Activated naive CD8-positive, alpha-beta T cell treated with anti-CD3 and anti-CD28 coated beads, Interleukin-2, amount 50 U/mL, for 24 hours (primary cell): ENCODE results near the gene DDX55.

Source experiments
- ATAC-seq: fragments of 150-1000 bp; cut with Tn5 transposase; one replicate; pipeline ENCODE4 v1.10.0; 2021
- DNase-seq: peaks from one replicate; pipeline ENCODE4 v3.0.0; 2021
- H3K27ac Mint-ChIP-seq: one replicate; pipeline ENCODE4 v1.8.0; 2021; ENCODE audit warnings: mild to moderate bottlenecking, mixed read lengths
- H3K27me3 Mint-ChIP-seq: one replicate; pipeline ENCODE4 v1.8.0; 2021; ENCODE audit warnings: mixed read lengths
- H3K36me3 Mint-ChIP-seq: one replicate; pipeline ENCODE4 v1.8.0; 2021; ENCODE audit warnings: low read depth, mixed read lengths
- H3K4me1 Mint-ChIP-seq: one replicate; pipeline ENCODE4 v1.8.0; 2021; ENCODE audit warnings: mixed read lengths
- H3K4me3 Mint-ChIP-seq: one replicate; pipeline ENCODE4 v1.8.0; 2021; ENCODE audit warnings: mild to moderate bottlenecking, moderate library complexity, mixed read lengths
- H3K9me3 Mint-ChIP-seq: one replicate; pipeline ENCODE4 v1.8.0; 2021; ENCODE audit warnings: mixed read lengths

The DDX55 gene

GRCh38 chr12:123633379-123634141, 31.7 kb downstream of the DDX55 start, which contains the start of the genes EIF2B1 and GTF2H3:
Gene EIF2B1, minus strand, starts transcription at chr12:123633686. Its CDS starts 129 bp downstream, at chr12:123633557.
Gene GTF2H3, plus strand, starts transcription at chr12:123633829. Its CDS starts 31 bp downstream, at chr12:123633860.
- peaks cover 29% of the 10 kb centered on the region for H3K4me1 Mint-ChIP-seq
- peak; percentile 97 for DNase-seq
- H3K27me3 Mint-ChIP-seq: no peaks in the 10 kb centered on the region
- H3K36me3 Mint-ChIP-seq: peaks cover 49% of the 10 kb centered on the region
- H3K9me3 Mint-ChIP-seq: no peaks in the 10 kb centered on the region
- H3K27ac Mint-ChIP-seq: peak within 1 kb of the TSS; percentile 98
- peak within 1 kb of the TSS; percentile 99 for H3K4me3 Mint-ChIP-seq
- ATAC-seq: peak; percentile 98

DNA sequence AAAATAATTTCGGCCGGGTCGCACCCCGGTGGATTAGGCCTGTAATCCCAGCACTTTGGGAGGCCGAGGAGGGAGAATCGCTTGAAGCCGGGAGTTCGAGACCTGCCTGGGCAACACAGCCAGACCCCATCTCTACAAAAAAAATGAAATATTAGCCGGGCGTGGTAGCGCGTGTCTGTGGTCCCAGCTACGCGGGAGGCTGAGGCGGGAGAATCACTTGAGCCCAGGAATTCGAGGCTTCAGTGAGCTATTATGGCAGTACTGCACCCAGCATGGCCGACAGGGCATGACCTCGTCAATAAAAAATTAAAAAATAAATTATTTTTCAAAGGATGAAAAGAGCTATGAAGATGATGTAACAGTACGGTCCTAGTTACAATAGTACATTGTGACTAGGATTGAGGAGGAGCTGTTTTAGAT, 32.3 kb downstream of the DDX55 start:
- Mint-ChIP-seq H3K27me3 (no peaks in the 10 kb centered on the region), H3K4me3 (peak overlapping the region; percentile 99), H3K4me1 (peaks cover 29% of the 10 kb centered on the region), H3K36me3 (peaks cover 43% of the 10 kb centered on the region), H3K9me3 (no peaks in the 10 kb centered on the region), H3K27ac (peak overlapping the region; percentile 98)
- ATAC-seq (no peak), DNase-seq (peak; percentile 17)

DNA sequence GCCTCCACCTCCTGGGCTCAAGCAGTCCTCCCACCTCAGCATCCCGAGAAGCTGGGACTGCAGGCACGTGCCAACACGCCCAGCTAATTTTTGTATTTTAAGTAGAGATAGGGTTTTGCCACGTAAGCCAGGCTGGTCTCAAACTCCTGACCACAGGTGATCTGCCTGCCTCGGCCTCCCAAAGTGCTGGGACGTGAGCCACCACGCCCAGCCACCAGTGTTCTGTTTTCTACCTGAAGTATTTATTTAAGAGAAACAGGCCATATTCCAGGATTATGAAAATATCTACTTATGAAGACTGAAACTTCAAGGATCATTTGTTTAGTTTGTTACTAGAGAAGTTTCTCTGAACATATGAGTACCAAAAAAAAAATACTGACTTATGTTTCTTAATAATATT, 42.0 kb downstream of the DDX55 start:
- H3K4me1 Mint-ChIP-seq: no peaks in the 10 kb centered on the region
- H3K9me3 Mint-ChIP-seq: no peaks in the 10 kb centered on the region
- ATAC-seq: no peak
- H3K27ac Mint-ChIP-seq: no peak overlapping the region
- H3K36me3 Mint-ChIP-seq: peaks cover 41% of the 10 kb centered on the region
- H3K27me3 Mint-ChIP-seq: no peaks in the 10 kb centered on the region
- no peak for DNase-seq
- H3K4me3 Mint-ChIP-seq: no peak overlapping the region

- Mint-ChIP-seq H3K36me3 (peaks cover 38% of the 10 kb centered on the region), H3K4me3 (no peak overlapping the region), H3K4me1 (no peaks in the 10 kb centered on the region), H3K27me3 (no peaks in the 10 kb centered on the region), H3K27ac (no peak overlapping the region), H3K9me3 (no peaks in the 10 kb centered on the region)
- DNase-seq (no peak), ATAC-seq (no peak)
Measured at GRCh38 chr12:123645380-123645779, 43.5 kb downstream of the DDX55 start.

- Mint-ChIP-seq H3K4me3 (no peak overlapping the region), H3K36me3 (peaks cover 41% of the 10 kb centered on the region), H3K27ac (no peak overlapping the region), H3K4me1 (no peaks in the 10 kb centered on the region), H3K27me3 (no peaks in the 10 kb centered on the region), H3K9me3 (no peaks in the 10 kb centered on the region)
- DNase-seq (no peak), ATAC-seq (no peak)
Measured at GRCh38 chr12:123645878-123646277, 44.0 kb downstream of the DDX55 start.

GRCh38 chr12:123648401-123648800, 46.5 kb downstream of the DDX55 start:
- DNase-seq: no peak
- peaks cover 46% of the 10 kb centered on the region for H3K36me3 Mint-ChIP-seq

DNA sequence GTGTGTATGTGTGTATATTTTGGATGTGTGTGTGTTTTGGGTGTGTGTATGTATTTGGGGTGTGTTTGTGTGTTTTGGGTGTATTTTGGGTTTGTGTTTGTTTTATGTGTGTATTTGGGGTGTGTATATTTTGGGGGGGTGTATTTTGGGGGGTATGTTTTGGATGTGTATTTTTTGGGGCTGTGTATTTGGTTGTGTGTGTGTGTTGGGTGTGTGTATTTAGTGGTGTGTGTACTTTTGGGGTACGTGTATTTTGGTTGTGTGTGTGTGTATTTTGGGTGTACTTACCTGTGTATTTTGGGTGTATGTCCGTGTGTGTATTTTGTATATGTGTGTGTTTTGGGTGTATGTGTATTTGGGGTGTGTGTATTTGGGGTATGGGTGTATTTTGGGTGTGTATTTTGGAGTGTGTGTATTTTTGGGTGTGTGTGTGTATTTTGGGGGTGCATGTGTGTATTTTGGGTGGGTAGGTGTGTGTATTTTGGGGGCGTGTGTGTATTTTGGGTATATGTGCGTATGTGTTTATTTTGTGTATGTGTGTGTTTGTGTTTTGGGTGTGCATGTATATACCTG, 52.3 kb downstream of the DDX55 start:
- no peaks in the 10 kb centered on the region for H3K9me3 Mint-ChIP-seq
- H3K4me3 Mint-ChIP-seq: no peak overlapping the region
- H3K36me3 Mint-ChIP-seq: peaks cover 44% of the 10 kb centered on the region
- peaks cover 4% of the 10 kb centered on the region for H3K4me1 Mint-ChIP-seq
- H3K27me3 Mint-ChIP-seq: no peaks in the 10 kb centered on the region
- peak overlapping the region; percentile 44 for H3K27ac Mint-ChIP-seq
- DNase-seq (no peak), ATAC-seq (no peak)

More at GRCh38 chr12:123648401-123648800, 46.5 kb downstream of the DDX55 start:
- Mint-ChIP-seq H3K4me1 (no peaks in the 10 kb centered on the region), H3K9me3 (no peaks in the 10 kb centered on the region), H3K4me3 (no peak overlapping the region), H3K27me3 (no peaks in the 10 kb centered on the region), H3K27ac (no peak overlapping the region)
- ATAC-seq: no peak

DNA sequence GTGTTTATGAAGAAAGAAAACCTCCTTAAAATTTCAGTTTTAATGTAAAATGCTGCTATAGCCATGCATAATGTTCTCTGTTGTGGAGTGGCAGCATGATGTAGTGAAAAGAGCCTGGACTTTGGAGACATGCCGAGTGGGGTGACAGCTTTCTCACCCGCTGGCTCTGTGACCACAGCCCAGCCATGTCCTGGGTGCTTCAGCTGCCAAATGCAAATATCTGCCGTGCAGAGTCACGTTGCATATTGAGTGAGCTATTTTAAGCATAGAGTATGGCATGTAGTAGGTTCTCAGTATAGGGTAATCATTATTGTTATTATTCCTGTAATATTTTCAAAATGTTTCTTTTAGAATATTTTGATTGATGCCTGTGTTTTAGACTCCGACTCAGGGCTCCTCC, 53.5 kb downstream of the DDX55 start:
- Mint-ChIP-seq H3K27me3 (no peaks in the 10 kb centered on the region), H3K4me1 (peaks cover 11% of the 10 kb centered on the region), H3K9me3 (no peaks in the 10 kb centered on the region), H3K27ac (no peak overlapping the region), H3K4me3 (no peak overlapping the region), H3K36me3 (peaks cover 54% of the 10 kb centered on the region)
- DNase-seq: no peak
- no peak for ATAC-seq

DNA sequence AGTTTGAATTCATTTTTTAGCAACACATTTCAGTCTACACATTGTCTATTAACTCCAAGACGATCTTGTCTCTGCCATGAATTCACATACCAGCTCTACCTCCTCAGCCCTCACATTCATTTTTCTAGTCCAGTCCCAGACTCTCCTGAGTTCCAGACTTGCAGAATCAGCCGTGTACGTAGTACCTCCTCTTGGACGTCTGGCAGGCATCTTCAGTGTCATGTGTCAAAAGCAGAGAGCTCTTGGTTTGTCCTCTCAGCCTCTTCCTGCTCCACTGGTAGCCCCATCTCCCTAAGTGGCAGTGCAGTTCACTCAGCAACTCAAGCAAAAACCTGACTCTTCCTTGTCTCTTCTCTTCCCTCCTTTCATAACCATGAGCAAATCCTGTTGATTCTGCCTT, 54.5 kb downstream of the DDX55 start:
- ATAC-seq: no peak
- Mint-ChIP-seq H3K9me3 (no peaks in the 10 kb centered on the region), H3K4me3 (no peak overlapping the region), H3K36me3 (peaks cover 51% of the 10 kb centered on the region), H3K27ac (no peak overlapping the region), H3K27me3 (no peaks in the 10 kb centered on the region), H3K4me1 (peaks cover 11% of the 10 kb centered on the region)
- DNase-seq: no peak

DNA sequence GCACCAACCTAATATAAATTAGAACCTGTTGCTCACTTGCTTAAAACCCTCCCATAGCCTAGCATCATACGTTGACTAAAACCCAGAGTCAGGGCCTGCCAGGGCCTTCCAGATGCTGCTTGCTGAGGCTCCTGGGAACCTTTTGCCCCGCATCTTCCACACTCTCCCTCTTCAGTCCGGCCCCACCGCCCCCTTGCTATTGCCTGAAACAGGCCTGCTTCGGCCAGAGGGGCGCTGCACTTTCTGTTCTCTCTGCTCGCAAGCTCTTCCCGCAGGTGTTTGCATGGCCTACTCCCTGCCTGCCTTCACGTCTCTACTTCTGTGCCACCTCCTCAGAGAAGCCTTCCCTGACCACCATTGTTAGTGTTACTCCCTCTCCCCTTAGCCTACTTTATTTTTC, 55.3 kb downstream of the DDX55 start:
- Mint-ChIP-seq H3K9me3 (no peaks in the 10 kb centered on the region), H3K4me1 (peaks cover 11% of the 10 kb centered on the region), H3K4me3 (no peak overlapping the region), H3K27ac (no peak overlapping the region), H3K36me3 (peaks cover 46% of the 10 kb centered on the region), H3K27me3 (no peaks in the 10 kb centered on the region)
- no peak for DNase-seq
- no peak for ATAC-seq

DNA sequence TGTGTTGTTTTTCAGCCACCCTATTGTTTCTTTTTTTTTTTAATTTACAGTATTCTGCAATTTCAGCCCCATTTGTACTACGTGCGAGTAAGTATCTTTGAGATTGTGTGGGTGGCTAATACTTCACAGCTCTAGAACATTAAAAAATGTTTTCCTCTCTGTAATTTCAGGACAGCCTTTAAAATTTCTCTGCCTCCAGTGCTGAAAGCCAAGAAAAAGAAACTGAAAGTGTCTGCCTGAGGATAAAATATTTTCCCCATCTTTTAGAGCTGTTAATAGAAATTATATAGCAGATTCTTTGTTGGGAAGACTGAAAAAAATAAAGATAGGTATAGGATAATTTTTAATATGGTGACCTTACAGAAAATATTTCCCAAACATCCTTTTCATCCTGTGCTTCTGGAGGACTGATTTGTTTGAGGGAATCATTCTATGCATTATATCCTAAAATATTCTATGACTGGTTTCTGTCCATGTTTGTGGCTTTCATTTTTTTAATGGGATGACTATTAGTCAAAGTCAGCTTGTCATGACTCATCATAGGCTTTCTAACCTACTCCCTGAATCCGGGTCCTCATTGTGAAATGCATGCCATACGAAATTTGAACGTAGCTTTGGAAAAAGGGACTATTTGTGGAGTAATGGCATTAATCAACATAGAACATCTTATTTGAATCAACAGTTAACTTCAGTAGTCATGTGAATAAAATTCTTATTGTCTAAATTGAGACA, 58.3 kb downstream of the DDX55 start:
- Mint-ChIP-seq H3K27ac (no peak overlapping the region), H3K9me3 (no peaks in the 10 kb centered on the region), H3K27me3 (no peaks in the 10 kb centered on the region), H3K36me3 (peaks cover 45% of the 10 kb centered on the region), H3K4me3 (no peak overlapping the region), H3K4me1 (peaks cover 11% of the 10 kb centered on the region)
- ATAC-seq (no peak), DNase-seq (no peak)

DNA sequence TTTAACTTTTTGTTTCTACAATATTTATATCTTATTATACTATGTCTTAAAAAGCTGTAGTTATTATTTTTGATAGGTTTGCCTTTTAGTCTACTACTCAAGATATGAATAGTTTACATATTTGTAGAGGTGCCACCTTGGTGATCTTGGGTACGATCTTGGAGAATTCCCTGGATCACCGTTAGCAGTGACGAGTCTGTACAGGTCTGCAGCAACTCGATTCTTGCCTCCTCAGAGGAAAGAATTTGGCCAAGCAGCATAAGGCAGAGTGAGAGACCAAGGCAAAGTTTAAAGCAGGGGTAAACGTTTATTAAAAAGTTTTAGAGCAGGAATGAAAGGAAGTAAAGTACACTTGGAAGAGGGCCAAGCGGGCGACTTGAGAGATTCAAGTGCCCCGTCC, 65.9 kb downstream of the DDX55 start:
- Mint-ChIP-seq H3K9me3 (no peaks in the 10 kb centered on the region), H3K4me3 (no peak overlapping the region), H3K36me3 (peaks cover 12% of the 10 kb centered on the region), H3K4me1 (peaks cover 12% of the 10 kb centered on the region), H3K27me3 (no peaks in the 10 kb centered on the region), H3K27ac (no peak overlapping the region)
- no peak for DNase-seq
- no peak for ATAC-seq
